ENCODE data around the gene TLK1. TPM values are rescaled to one million over a fixed set of nuclear protein-coding genes. Genes with fewer than 3 reads are reported as not detected.

Gene TLK1
- total and polyA plus RNA-seq, 2 experiments from 2014 or later, result 41.2 to 45.0 TPM

- no peak for TF ChIP-seq ZNF462 (CRISPR knock-in tag; IDR thresholded peaks at IDR 0.05)
- no peak for TF ChIP-seq NANOG (IDR thresholded peaks at IDR 0.05; ENCODE audit: borderline replicate concordance)
- TF ChIP-seq ZNF114 (CRISPR knock-in tag; IDR thresholded peaks at IDR 0.05), result no peak
These were observed 94.6 kb downstream of the TLK1 start (continued) for GRCh38 chr2:171066110-171066509.

- Histone ChIP-seq H4K20me1 (replicated peaks; ENCODE audit: insufficient read depth) (no peaks in the 10 kb centered on the region), H3K4me3 (no peak overlapping the region), H3K27ac (ENCODE audit: low read depth) (no peak overlapping the region), H3K4me2 (no peak overlapping the region), H2AFZ (no peak overlapping the region), H3K4me1 (ENCODE audit: insufficient read depth) (peaks cover 7% of the 10 kb centered on the region; the same call in 1 of the 2 replicates), H3K27me3 (ENCODE audit: insufficient read depth) (no peaks in the 10 kb centered on the region), H3K36me3 (ENCODE audit: insufficient read depth) (peaks cover 7% of the 10 kb centered on the region; the same call in 1 of the 2 replicates), H3K9me2 (ENCODE audit: insufficient read depth) (no peaks in the 10 kb centered on the region), H3F3A (replicated peaks; ENCODE audit: low read depth) (no peaks in the 10 kb centered on the region), H3K79me2 (replicated peaks; ENCODE audit: insufficient read depth) (peaks cover 9% of the 10 kb centered on the region)
- TF ChIP-seq EZH2 (IDR thresholded peaks at IDR 0.05; ENCODE audit: low read depth, unreplicated experiment) (no peak), REST (IDR thresholded peaks at IDR 0.05; ENCODE audit: unreplicated experiment) (no peak), STAT1 (IDR thresholded peaks at IDR 0.05; ENCODE audit: unreplicated experiment) (no peak), CREB1 (CRISPR knock-in tag; IDR thresholded peaks at IDR 0.05; ENCODE audit: low read depth) (no peak)
- peaks cover 70% of the 10 kb centered on the region for H3K36me3 Mint-ChIP-seq (ENCODE audit: low read depth)
- H3K4me3 Mint-ChIP-seq, result no peak overlapping the region
- peaks cover 2% of the 10 kb centered on the region for H3K27me3 Mint-ChIP-seq (ENCODE audit: insufficient read depth, low read depth, poor library complexity)
- H3K9me3 Mint-ChIP-seq, result peaks cover 10% of the 10 kb centered on the region; the same call in 2 of the 3 replicates
- peaks cover 3% of the 10 kb centered on the region; the same call in 2 of the 3 replicates for H3K4me1 Mint-ChIP-seq
- no peak for ATAC-seq
- H3K27ac Mint-ChIP-seq, result no peak overlapping the region
- DNase-seq (ENCODE audit: low spot score), result no peak
These were observed 103.1 kb downstream of the TLK1 start for GRCh38 chr2:171057575-171057974.
